Measurements from ENCODE around the gene RAMACL. TPM values are rescaled to one million over a fixed set of nuclear protein-coding genes. Genes with fewer than 3 reads are reported as not detected.
"Not testable (repeated sequence)": the region's sequence is repeated elsewhere in the genome, so short reads cannot be mapped to it uniquely, and the experiment has no call there.

The RAMACL gene
- 0.88 TPM for total RNA-seq

- ATAC-seq = peak; percentile 77
These were observed at the start of gene RAMACL for GRCh38 chr6:166586424-166587156. RAMACL (minus strand) TSS chr6:166586678; CDS start chr6:166586477, 201 bp downstream.

GRCh38 chr6:166635013-166635970 lies 48.8 kb upstream of the RAMACL start:
- ATAC-seq = peak; percentile 15

GRCh38 chr6:166634581-166634980 lies 48.1 kb upstream of the RAMACL start:
- not testable (repeated sequence) for ATAC-seq

GRCh38 chr6:166633732-166634535 lies 47.5 kb upstream of the RAMACL start:
- ATAC-seq = peak; percentile 48

GRCh38 chr6:166632731-166633130 lies 46.3 kb upstream of the RAMACL start:
- no peak for ATAC-seq

- ATAC-seq = no peak
These were observed 44.0 kb upstream of the RAMACL start for GRCh38 chr6:166630462-166630861.

- no peak for ATAC-seq
These were observed 43.1 kb upstream of the RAMACL start for GRCh38 chr6:166629628-166630027.

- peak; percentile 12 for ATAC-seq
These were observed 41.7 kb upstream of the RAMACL start for GRCh38 chr6:166627875-166628801.

- ATAC-seq = peak; percentile 99
These were observed 40.8 kb upstream of the RAMACL start, which contains the start of gene RPS6KA2 for GRCh38 chr6:166627033-166627874. RPS6KA2 (minus strand) TSS chr6:166627251; CDS start chr6:166627019, 232 bp downstream.

- peak; percentile 3 for ATAC-seq
These were observed 39.9 kb upstream of the RAMACL start for GRCh38 chr6:166626177-166627032.

GRCh38 chr6:166625356-166625755 lies 38.9 kb upstream of the RAMACL start:
- no peak for ATAC-seq

- no peak for ATAC-seq
These were observed 37.8 kb upstream of the RAMACL start for GRCh38 chr6:166624275-166624674.

GRCh38 chr6:166623318-166623717 lies 36.8 kb upstream of the RAMACL start:
- no peak for ATAC-seq

- ATAC-seq = peak; percentile 80
These were observed 34.6 kb upstream of the RAMACL start for GRCh38 chr6:166621114-166621540.

- ATAC-seq = no peak
These were observed 34.1 kb upstream of the RAMACL start for GRCh38 chr6:166620478-166621113.

GRCh38 chr6:166619912-166620311 lies 33.4 kb upstream of the RAMACL start:
- ATAC-seq = peak; percentile 61

GRCh38 chr6:166618866-166619761 lies 32.6 kb upstream of the RAMACL start:
- no peak for ATAC-seq

- no peak for ATAC-seq
These were observed 31.8 kb upstream of the RAMACL start for GRCh38 chr6:166618251-166618650.
